MM.1S (cell line): ENCODE measurements around the gene GLOD5.

Experiments used
- DNase-seq: peaks from one replicate; pipeline ENCODE4 v3.0.0-alpha.2; 2015
- H2AFZ ChIP-seq: fragments of 300-600 bp; sonication (generic); 2 replicates; pipeline ENCODE4 v1.6.0; 2016; ENCODE audit warnings: antibody characterized with exemption, low read length
- H3F3A ChIP-seq: fragments of 300-600 bp; sonication (generic); 2 replicates; pipeline ENCODE4 v1.6.1; 2016; ENCODE audit warnings: mild to moderate bottlenecking, antibody characterized with exemption, low read length, moderate library complexity, mixed read lengths; ENCODE audit not compliant: insufficient read depth
- H3K27ac ChIP-seq: fragments of 300-600 bp; sonication (generic); 2 replicates; pipeline ENCODE4 v1.5.1; 2016; ENCODE audit warnings: mild to moderate bottlenecking, low read length
- H3K27me3 ChIP-seq: fragments of 300-600 bp; sonication (generic); replicated peaks from 2 replicates; pipeline ENCODE4 v1.6.0; 2016; ENCODE audit warnings: low read length; ENCODE audit not compliant: insufficient read depth
- H3K36me3 ChIP-seq: fragments of 300-600 bp; sonication (generic); replicated peaks from 2 replicates; pipeline ENCODE4 v1.6.1; 2016; ENCODE audit warnings: mild to moderate bottlenecking, low read length, mixed read lengths; ENCODE audit not compliant: insufficient read depth
- H3K4me1 ChIP-seq: fragments of 300-600 bp; sonication (generic); 2 replicates; pipeline ENCODE4 v1.6.1; 2016; ENCODE audit warnings: low read length, mixed read lengths
- H3K4me2 ChIP-seq: fragments of 300-600 bp; sonication (generic); 2 replicates; pipeline ENCODE4 v1.6.0; 2016; ENCODE audit warnings: low read depth, low read length
- H3K4me3 ChIP-seq: fragments of 300-600 bp; sonication (generic); 2 replicates; pipeline ENCODE4 v1.5.1; 2016; ENCODE audit warnings: low read length, mixed read lengths
- H3K79me2 ChIP-seq: fragments of 300-600 bp; sonication (generic); 2 replicates; pipeline ENCODE4 v1.6.1; 2016; ENCODE audit warnings: mixed run types, low read length, mixed read lengths
- H3K9ac ChIP-seq: fragments of 300-600 bp; sonication (generic); 2 replicates; pipeline ENCODE4 v1.6.1; 2016; ENCODE audit warnings: low read length, mixed read lengths
- H3K9me2 ChIP-seq: fragments of 300-600 bp; sonication (generic); replicated peaks from 2 replicates; pipeline ENCODE4 v1.6.1; 2016; ENCODE audit warnings: mild to moderate bottlenecking, low read length, mixed read lengths; ENCODE audit not compliant: insufficient read depth
- H3K9me3 ChIP-seq: fragments of 300-600 bp; sonication (generic); replicated peaks from 2 replicates; pipeline ENCODE4 v1.6.1; 2016; ENCODE audit warnings: mild to moderate bottlenecking, low read length, mixed read lengths; ENCODE audit not compliant: insufficient read depth
- H4K20me1 ChIP-seq: fragments of 300-600 bp; sonication (generic); 2 replicates; pipeline ENCODE4 v1.6.1; 2016; ENCODE audit warnings: mild to moderate bottlenecking, low read length, moderate library complexity, mixed read lengths; ENCODE audit not compliant: insufficient read depth
- CTCF ChIP-seq: fragments of 300-600 bp; sonication (generic); IDR thresholded peaks from 2 replicates; pipeline ENCODE4 v1.5.1; 2016; ENCODE audit warnings: antibody characterized with exemption, low read length, mixed read lengths
- EZH2 ChIP-seq: fragments of 300-600 bp; sonication (generic); optimal IDR thresholded peaks from 2 replicates; pipeline ENCODE3; 2017; ENCODE audit warnings: low read depth, mild to moderate bottlenecking, antibody characterized with exemption, low read length, mixed read lengths
- EZH2phosphoT487 ChIP-seq: fragments of 300-600 bp; sonication (generic); IDR thresholded peaks from 2 replicates; pipeline ENCODE4 v1.6.1; 2018; ENCODE audit warnings: antibody characterized with exemption, low read length

The GLOD5 gene

DNA sequence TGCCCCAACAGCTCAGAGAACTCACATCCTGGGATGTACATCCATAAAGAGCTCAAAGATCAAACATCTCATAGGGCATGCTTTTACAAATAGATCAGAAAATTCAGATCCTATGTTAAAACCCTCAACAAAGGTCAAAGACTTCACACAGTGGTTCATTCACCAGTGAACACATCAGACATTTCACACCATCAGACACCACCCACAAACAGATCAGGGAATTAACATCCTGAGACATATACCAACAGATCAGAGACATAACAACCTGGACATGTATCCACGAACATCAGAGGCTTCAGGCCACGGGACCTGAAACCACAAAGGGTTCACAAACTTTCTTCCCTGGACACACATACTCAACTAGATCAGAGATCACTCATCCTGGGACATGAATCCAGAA, 41.6 kb upstream of the GLOD5 start:
- Histone ChIP-seq H3K4me2 (no peak overlapping the region), H3K9ac (no peak overlapping the region), H3F3A (no peaks in the 10 kb centered on the region), H3K9me2 (no peaks in the 10 kb centered on the region), H3K27ac (no peak overlapping the region), H3K9me3 (no peaks in the 10 kb centered on the region), H2AFZ (no peak overlapping the region), H3K79me2 (no peaks in the 10 kb centered on the region), H3K36me3 (no peaks in the 10 kb centered on the region), H3K4me3 (no peak overlapping the region), H3K27me3 (no peaks in the 10 kb centered on the region), H4K20me1 (no peaks in the 10 kb centered on the region), H3K4me1 (no peaks in the 10 kb centered on the region)
- TF ChIP-seq EZH2phosphoT487 = no peak
- no peak for TF ChIP-seq CTCF
- no peak for TF ChIP-seq EZH2
- no peak for DNase-seq

- no peak overlapping the region for H2AFZ ChIP-seq
- H3K36me3 ChIP-seq = no peaks in the 10 kb centered on the region
- no peaks in the 10 kb centered on the region for H3K27me3 ChIP-seq
- H3K79me2 ChIP-seq = no peaks in the 10 kb centered on the region
- no peaks in the 10 kb centered on the region for H3K9me2 ChIP-seq
- H3K9ac ChIP-seq = no peak overlapping the region
- H3K4me1 ChIP-seq = no peaks in the 10 kb centered on the region
- H3K4me2 ChIP-seq = no peak overlapping the region
- no peak overlapping the region for H3K27ac ChIP-seq
- TF ChIP-seq EZH2phosphoT487 (no peak), EZH2 (no peak)
- H4K20me1 ChIP-seq = no peaks in the 10 kb centered on the region
- no peak for DNase-seq
- H3K9me3 ChIP-seq = no peaks in the 10 kb centered on the region
- no peak overlapping the region for H3K4me3 ChIP-seq
- H3F3A ChIP-seq = no peaks in the 10 kb centered on the region
These were observed 40.8 kb upstream of the GLOD5 start for GRCh38 chrX:48720577-48721250.

GRCh38 chrX:48721916-48722315, 39.6 kb upstream of the GLOD5 start:
- no peaks in the 10 kb centered on the region for H4K20me1 ChIP-seq

More at GRCh38 chrX:48721916-48722315, 39.6 kb upstream of the GLOD5 start:
- no peak overlapping the region for H3K9ac ChIP-seq
- no peaks in the 10 kb centered on the region for H3K4me1 ChIP-seq
- no peak overlapping the region for H3K4me2 ChIP-seq
- H3K27ac ChIP-seq = no peak overlapping the region
- no peaks in the 10 kb centered on the region for H3K36me3 ChIP-seq
- H3K9me2 ChIP-seq = no peaks in the 10 kb centered on the region
- H3F3A ChIP-seq = no peaks in the 10 kb centered on the region
- no peaks in the 10 kb centered on the region for H3K9me3 ChIP-seq
- no peaks in the 10 kb centered on the region for H3K27me3 ChIP-seq
- no peak overlapping the region for H3K4me3 ChIP-seq
- no peak for TF ChIP-seq EZH2phosphoT487
- TF ChIP-seq CTCF = no peak
- TF ChIP-seq EZH2 = no peak
- no peak for DNase-seq
- no peaks in the 10 kb centered on the region for H3K79me2 ChIP-seq
- H2AFZ ChIP-seq = no peak overlapping the region
